ENCODE measurements around the gene RPTOR.

Gene RPTOR

GRCh38 chr17:80892900-80893603 is 348.4 kb downstream of the RPTOR start:
- DNase-seq (ENCODE audit: low spot score) = peak; percentile 37

- no peak for DNase-seq (ENCODE audit: low spot score)
These were observed 349.2 kb downstream of the RPTOR start for GRCh38 chr17:80893604-80894438.

- no peak for DNase-seq (ENCODE audit: low spot score)
These were observed 349.7 kb downstream of the RPTOR start for GRCh38 chr17:80894439-80894721.

GRCh38 chr17:80894726-80895125 is 350.1 kb downstream of the RPTOR start:
- DNase-seq (ENCODE audit: low spot score) = no peak

GRCh38 chr17:80895366-80895765 is 350.7 kb downstream of the RPTOR start:
- DNase-seq (ENCODE audit: low spot score) = no peak

GRCh38 chr17:80898716-80899115 is 354.1 kb downstream of the RPTOR start:
- DNase-seq (ENCODE audit: low spot score) = no peak

- peak; percentile 48 for DNase-seq (ENCODE audit: low spot score)
These were observed 355.0 kb downstream of the RPTOR start for GRCh38 chr17:80899402-80900268.

- DNase-seq (ENCODE audit: low spot score) = no peak
These were observed 356.7 kb downstream of the RPTOR start for GRCh38 chr17:80901319-80901718.

- no peak for DNase-seq (ENCODE audit: low spot score)
These were observed 357.7 kb downstream of the RPTOR start for GRCh38 chr17:80902197-80902962.

- DNase-seq (ENCODE audit: low spot score) = no peak
These were observed 358.4 kb downstream of the RPTOR start for GRCh38 chr17:80902963-80903611.

GRCh38 chr17:80904036-80904753 is 359.6 kb downstream of the RPTOR start:
- no peak for DNase-seq (ENCODE audit: low spot score)

- DNase-seq (ENCODE audit: low spot score) = no peak
These were observed 361.1 kb downstream of the RPTOR start for GRCh38 chr17:80905586-80906230.

GRCh38 chr17:80906364-80907259 is 362.0 kb downstream of the RPTOR start:
- no peak for DNase-seq (ENCODE audit: low spot score)

- DNase-seq (ENCODE audit: low spot score) = no peak
These were observed 362.6 kb downstream of the RPTOR start for GRCh38 chr17:80907281-80907680.

- no peak for DNase-seq (ENCODE audit: low spot score)
These were observed 363.6 kb downstream of the RPTOR start for GRCh38 chr17:80908211-80908610.

GRCh38 chr17:80908776-80909175 is 364.1 kb downstream of the RPTOR start:
- DNase-seq (ENCODE audit: low spot score) = no peak

- DNase-seq (ENCODE audit: low spot score) = no peak
These were observed 365.0 kb downstream of the RPTOR start for GRCh38 chr17:80909635-80910034.

GRCh38 chr17:80910043-80910442 is 365.4 kb downstream of the RPTOR start:
- DNase-seq (ENCODE audit: low spot score) = no peak

- no peak for DNase-seq (ENCODE audit: low spot score)
These were observed 367.8 kb downstream of the RPTOR start for GRCh38 chr17:80912476-80912875.

Data from GM03348 (cell line).